Upper lobe of left lung (tissue), 4 donors: Measurements from ENCODE around the gene RIN3.

Experiments used
- EP300 ChIP-seq, 4 donors: sonication (generic); formaldehyde crosslinking; IDR thresholded peaks; one replicate each; pipeline ENCODE4 v1.5.1; 2017; ENCODE audit warnings: antibody characterized with exemption in 4 of 4, control low read depth in 2 of 4
- POLR2A ChIP-seq, 4 donors: fragments of 450-650 bp; IDR thresholded peaks; one replicate each; pipeline ENCODE4 v1.5.1; 2016 to 2017; ENCODE audit warnings: antibody characterized with exemption in 4 of 4, mild to moderate bottlenecking in 2 of 4
- POLR2AphosphoS5 ChIP-seq, 2 donors: sonication (generic); formaldehyde crosslinking; IDR thresholded peaks; one replicate each; pipeline ENCODE4 v1.5.1; 2017; ENCODE audit warnings: antibody characterized with exemption in 2 of 2
- TF ChIP-seq, protein P1 (sequence below), 6 experiments: fragments of 450-650 bp in 4 of 6; fragments of 200-600 bp in 2 of 6; sonication (generic) in 2 of 6; IDR thresholded peaks; one replicate each; pipeline ENCODE4 v1.5.1; 2016 to 2019; ENCODE audit warnings: antibody characterized with exemption in 6 of 6

DNA sequence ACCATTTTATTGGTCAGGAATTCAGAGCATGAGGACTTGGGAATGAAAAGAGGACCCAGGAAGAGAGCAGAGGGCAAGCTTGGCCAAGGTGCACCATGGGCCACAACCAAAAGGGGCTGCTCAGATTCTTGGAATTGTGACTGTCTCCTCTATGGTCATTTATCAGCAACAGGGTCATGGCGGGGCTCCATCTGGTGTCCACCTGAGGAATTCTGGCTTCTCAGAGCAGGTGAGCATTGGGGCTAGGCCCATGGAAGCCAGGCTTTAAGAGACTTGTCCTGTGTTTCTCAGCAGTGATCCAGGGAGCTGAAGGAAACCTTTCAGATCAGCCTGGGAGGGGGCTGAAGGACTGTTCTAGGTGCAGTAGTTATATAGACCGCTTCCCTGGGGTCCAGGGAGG lies 2.6 kb upstream of the RIN3 start:
- no peak for TF ChIP-seq EP300 (IDR thresholded peaks at IDR 0.05)
- TF ChIP-seq, protein P1, sequence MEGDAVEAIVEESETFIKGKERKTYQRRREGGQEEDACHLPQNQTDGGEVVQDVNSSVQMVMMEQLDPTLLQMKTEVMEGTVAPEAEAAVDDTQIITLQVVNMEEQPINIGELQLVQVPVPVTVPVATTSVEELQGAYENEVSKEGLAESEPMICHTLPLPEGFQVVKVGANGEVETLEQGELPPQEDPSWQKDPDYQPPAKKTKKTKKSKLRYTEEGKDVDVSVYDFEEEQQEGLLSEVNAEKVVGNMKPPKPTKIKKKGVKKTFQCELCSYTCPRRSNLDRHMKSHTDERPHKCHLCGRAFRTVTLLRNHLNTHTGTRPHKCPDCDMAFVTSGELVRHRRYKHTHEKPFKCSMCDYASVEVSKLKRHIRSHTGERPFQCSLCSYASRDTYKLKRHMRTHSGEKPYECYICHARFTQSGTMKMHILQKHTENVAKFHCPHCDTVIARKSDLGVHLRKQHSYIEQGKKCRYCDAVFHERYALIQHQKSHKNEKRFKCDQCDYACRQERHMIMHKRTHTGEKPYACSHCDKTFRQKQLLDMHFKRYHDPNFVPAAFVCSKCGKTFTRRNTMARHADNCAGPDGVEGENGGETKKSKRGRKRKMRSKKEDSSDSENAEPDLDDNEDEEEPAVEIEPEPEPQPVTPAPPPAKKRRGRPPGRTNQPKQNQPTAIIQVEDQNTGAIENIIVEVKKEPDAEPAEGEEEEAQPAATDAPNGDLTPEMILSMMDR (IDR thresholded peaks at IDR 0.05): no peak
- TF ChIP-seq POLR2AphosphoS5 (IDR thresholded peaks at IDR 0.05): no peak
- TF ChIP-seq POLR2A (IDR thresholded peaks at IDR 0.05): no peak
